GM19239 (cell line): ENCODE results near the gene NUPR2.
"Not testable (repeated sequence)": the region's sequence is repeated elsewhere in the genome, so short reads cannot be mapped to it uniquely, and the experiment has no call there.

Experiments used
- DNase-seq: peaks from one replicate; pipeline ENCODE4 v3.0.0; 2011; ENCODE audit warnings: low spot score; ENCODE audit not compliant: insufficient read length
- FAIRE-seq: peaks from 2 replicates; lab custom pipeline; 2011; peaks lifted over from hg19 to GRCh38; lab: Jason Lieb, UNC

NUPR2 gene

GRCh38 chr7:56115852-56116538 is at the start of gene NUPR2:
TSS of gene NUPR2 (minus strand) at chr7:56116417. CDS start at chr7:56116314, 103 bp downstream.
- DNase-seq, result no peak
- FAIRE-seq, result no peak

GRCh38 chr7:56157238-56157790 is 41.1 kb upstream of the NUPR2 start:
- DNase-seq, result no peak

GRCh38 chr7:56131062-56131461 is 14.8 kb upstream of the NUPR2 start:
- not testable (repeated sequence) for FAIRE-seq

More at GRCh38 chr7:56157238-56157790, 41.1 kb upstream of the NUPR2 start:
- no peak for FAIRE-seq

GRCh38 chr7:56127241-56127975 is 11.2 kb upstream of the NUPR2 start:
- DNase-seq (no peak), FAIRE-seq (no peak)

More at GRCh38 chr7:56131062-56131461, 14.8 kb upstream of the NUPR2 start:
- DNase-seq, result not testable (repeated sequence)

GRCh38 chr7:56125831-56126230 is 9.6 kb upstream of the NUPR2 start:
- no peak for DNase-seq
- no peak for FAIRE-seq

- no peak for DNase-seq
- no peak for FAIRE-seq
Observed at GRCh38 chr7:56124981-56125380, 8.8 kb upstream of the NUPR2 start.

GRCh38 chr7:56121440-56121839 is 5.2 kb upstream of the NUPR2 start:
- FAIRE-seq, result no peak
- DNase-seq, result no peak

GRCh38 chr7:56112244-56112643 is 4.0 kb downstream of the NUPR2 start:
- not testable (repeated sequence) for FAIRE-seq, DNase-seq

GRCh38 chr7:56110611-56111010 is 5.6 kb downstream of the NUPR2 start:
- FAIRE-seq, result no peak

GRCh38 chr7:56107954-56108258 is 8.3 kb downstream of the NUPR2 start:
- DNase-seq, result no peak
- FAIRE-seq, result no peak

More at GRCh38 chr7:56110611-56111010, 5.6 kb downstream of the NUPR2 start:
- DNase-seq, result no peak

GRCh38 chr7:56106108-56107073 is 9.8 kb downstream of the NUPR2 start, which contains the start of gene CHCHD2:
TSS of gene CHCHD2 (minus strand) at chr7:56106476. CDS start at chr7:56106413, 63 bp downstream.
- FAIRE-seq (peak; percentile 93), DNase-seq (peak; percentile 93)

- DNase-seq (no peak), FAIRE-seq (no peak)
Observed at GRCh38 chr7:56105508-56105907, 10.7 kb downstream of the NUPR2 start.

GRCh38 chr7:56104138-56104537 is 12.1 kb downstream of the NUPR2 start:
- DNase-seq, FAIRE-seq: not testable (repeated sequence)

- FAIRE-seq, result no peak
- no peak for DNase-seq
Observed at GRCh38 chr7:56099653-56100052, 16.6 kb downstream of the NUPR2 start.

GRCh38 chr7:56098187-56099008 is 17.8 kb downstream of the NUPR2 start:
- not testable (repeated sequence) for FAIRE-seq, DNase-seq

- DNase-seq, result no peak
- FAIRE-seq, result no peak
Observed at GRCh38 chr7:56097700-56098099, 18.5 kb downstream of the NUPR2 start.

GRCh38 chr7:56092789-56093531 is 23.3 kb downstream of the NUPR2 start, which contains the start of gene PHKG1:
TSS of gene PHKG1 (minus strand) at chr7:56092952. CDS start at chr7:56088941, 4,011 bp downstream.
- FAIRE-seq, result no peak

GRCh38 chr7:56092388-56092787 is 23.8 kb downstream of the NUPR2 start:
- not testable (repeated sequence) for FAIRE-seq, DNase-seq

More at GRCh38 chr7:56092789-56093531, 23.3 kb downstream of the NUPR2 start, which contains the start of gene PHKG1:
- DNase-seq, result no peak
